Testis (tissue), 2 donors: Measurements from ENCODE around the gene HMCN1.

Experiments
- CTCF ChIP-seq, 3 experiments: fragments of 450-650 bp in 2 of 3; fragments of 200-600 bp in 1 of 3; sonication (generic) in 1 of 3; IDR thresholded peaks; one replicate each; pipeline ENCODE4 v1.5.1; 2016 to 2019; ENCODE audit warnings: antibody characterized with exemption in 3 of 3, mild to moderate bottlenecking in 2 of 3, moderate library complexity in 1 of 3
- POLR2A ChIP-seq: fragments of 450-650 bp; IDR thresholded peaks from one replicate; pipeline ENCODE4 v1.6.1; 2017; ENCODE audit warnings: antibody characterized with exemption, mild to moderate bottlenecking, moderate library complexity

- TF ChIP-seq CTCF (IDR thresholded peaks at IDR 0.05) (no peak), POLR2A (no peak)
These were observed 468.1 kb downstream of the HMCN1 start for GRCh38 chr1:186202271-186202764.
